Heart left ventricle (tissue), 16 donors: ENCODE measurements around the gene JAG1. TPM values are rescaled to one million over a fixed set of nuclear protein-coding genes. Genes with fewer than 3 reads are reported as not detected.

Experiments used
- ATAC-seq, 4 donors: fragments of 200-7000 bp; cut with Tn5 transposase; one replicate each; pipeline ENCODE4 v1.9.1; 2020 to 2022; ENCODE audit warnings: moderate library complexity in 4 of 4, mild to moderate bottlenecking in 3 of 4, moderate number of reproducible peaks in 1 of 4
- DNase-seq, 5 donors: peaks; one replicate each; pipeline ENCODE4 v3.0.0-alpha.2; 2020
- H3K27ac ChIP-seq, 12 donors: fragments of 200-600 bp; sonication (generic) in 4 of 12; one replicate each; pipeline versions ENCODE4 v1.5.0 to v1.8.0; 2016 to 2022; ENCODE audit warnings: mild to moderate bottlenecking in 2 of 12
- H3K27me3 ChIP-seq, 9 donors: fragments of 200-600 bp; sonication (generic) in 2 of 9; one replicate each; pipeline versions ENCODE4 v1.5.1 to v1.8.0; 2016 to 2022; ENCODE audit warnings: mild to moderate bottlenecking in 3 of 9
- H3K36me3 ChIP-seq, 9 donors: fragments of 200-600 bp; sonication (generic) in 2 of 9; one replicate each; pipeline versions ENCODE4 v1.5.0 to v1.8.0; 2018 to 2022; ENCODE audit warnings: mild to moderate bottlenecking in 2 of 9
- H3K4me1 ChIP-seq, 12 donors: fragments of 200-600 bp; sonication (generic) in 4 of 12; one replicate each; pipeline versions ENCODE4 v1.5.0 to v1.8.0; 2016 to 2022; ENCODE audit warnings: mild to moderate bottlenecking in 3 of 12
- H3K4me3 ChIP-seq, 12 donors: fragments of 200-600 bp; sonication (generic) in 4 of 12; one replicate each; pipeline versions ENCODE4 v1.5.0 to v1.8.0; 2017 to 2022; ENCODE audit warnings: mild to moderate bottlenecking in 9 of 12, moderate library complexity in 4 of 12
- H3K9me3 ChIP-seq, 12 donors: fragments of 200-600 bp; sonication (generic) in 4 of 12; one replicate each; pipeline versions ENCODE4 v1.5.0 to v1.8.0; 2016 to 2022; ENCODE audit warnings: mild to moderate bottlenecking in 1 of 12
- CTCF ChIP-seq, 12 donors: fragments of 200-600 bp; sonication (generic) in 4 of 12; IDR thresholded peaks; one replicate each; pipeline versions ENCODE4 v1.5.0 to v1.8.0; 2018 to 2022; ENCODE audit warnings: antibody characterized with exemption in 12 of 12, mild to moderate bottlenecking in 5 of 12
- POLR2A ChIP-seq, 2 donors: fragments of 450-650 bp; IDR thresholded peaks; one replicate each; pipeline ENCODE4 v1.6.1; 2017; ENCODE audit warnings: antibody characterized with exemption in 2 of 2, mild to moderate bottlenecking in 2 of 2, moderate library complexity in 2 of 2
- WGBS, 4 donors: extraction: QIAGEN DNeasy Blood & Tissue Kit in 2 of 4; methylation state at CpG; one replicate each; pipeline versions ENCODE4 v1.1.5 to v1.1.7; 2013 to 2018; 5-methylcytosine and 5-hydroxymethylcytosine counted together
- intact Hi-C, 10 donors: fragments of 100-400 bp; cut with DNase I; formaldehyde crosslinking; loops; one replicate each; pipeline versions ENCODE4 v1.11.1 to v1.14.2; 2022
- polyA plus RNA-seq, 2 donors: library from polyadenylated mRNA; stranded (reverse); fragments of 200-250 nt; gene quantifications; one replicate each; pipeline ENCODE4 v1.2.3, GENCODE V29; 2013
- total RNA-seq, 9 donors: library from RNA; depleted of rRNA in 2 of 9; stranded (reverse); fragments of >200 nt in 2 of 9; fragmentation: NEBNext Ultra II Directional in 3 of 9; extraction: Animal tissue kit (Norgen Biotek cat#: 25700) in 3 of 9; gene quantifications; one replicate each; pipeline versions ENCODE4 v1.1.0 to v1.2.4, GENCODE V29; 2016 to 2023
- donor health status: ischemic (EF 13 %, LVEDD 7.1; RV severe dilation, severe dysfunction).
- donor health status: healthy with polysubstance abuse.
- donor health status: DM: no; HTN: yes; CAD: no.
- donor health status: DM: no; HTN: no; CAD: no.
- donor health status: ischemic (EF 25% LVEDD 6.9; RV normal size, moderate dysfunction).
- donor health status: ischemic (EF 25% LVEDD 5.7; RV mildly dilated, moderate dysfunction).
- donor health status: healthy.
- donor health status: DM: yes; HTN: yes; CAD: no.
- donor health status: ischemic (EF 35%, LVEDD 5.7; RV mildly dilated, moderate dysfunction).
- donor health status: nonischemic (EF 11% LVEDD 7.7; RV severe dilation, severe dysfunction).
- donor health status: DM: yes; HTN: yes; CAD: no.
- donor health status: PGD.
- donor health status: ischemic (EF 29% LVEDD 5.4; RV normal size, mild dysfunction).
- donor health status: nonischemic (EF 23%, LVEDD 6.1; RV moderate dilation, normal function).

JAG1 gene
- total and polyA plus RNA-seq, 11 donors, result 12.5 to 42.6 (median 24.9) TPM

GRCh38 chr20:10715035-10715434 is 41.2 kb upstream of the JAG1 start:
- Histone ChIP-seq H3K4me1 (peaks cover 0 to 19% (median 11%) of the 10 kb centered on the region in 12 donors), H3K9me3 (no peaks in the 10 kb centered on the region), H3K27ac (no peak overlapping the region), H3K4me3 (no peak overlapping the region), H3K36me3 (no peaks in the 10 kb centered on the region), H3K27me3 (no peaks in the 10 kb centered on the region)
- WGBS, 4 donors, result 76 to 80% (median 78%) methylated on average over 2 of the region's 2 CpGs
- intact Hi-C loops, result loop anchor here in 1 of 10 donors (5.0 kb wide), 1 partner anchor 38 kb away; no protein-coding TSS in a partner anchor
- DNase-seq, result no peak
- ATAC-seq, result no peak
- TF ChIP-seq CTCF (IDR thresholded peaks at IDR 0.05), result no peak
- TF ChIP-seq POLR2A (IDR thresholded peaks at IDR 0.05), result no peak

GRCh38 chr20:10714236-10714975 is 40.6 kb upstream of the JAG1 start:
- Histone ChIP-seq H3K27ac (no peak overlapping the region), H3K4me1 (peaks cover 0 to 19% (median 10%) of the 10 kb centered on the region in 12 donors), H3K9me3 (no peaks in the 10 kb centered on the region), H3K4me3 (no peak overlapping the region), H3K27me3 (no peaks in the 10 kb centered on the region), H3K36me3 (no peaks in the 10 kb centered on the region)
- DNase-seq (no peak), ATAC-seq (no peak)
- TF ChIP-seq POLR2A (IDR thresholded peaks at IDR 0.05) (no peak), CTCF (IDR thresholded peaks at IDR 0.05) (no peak)
- intact Hi-C loops, result no loop called here

- no peak overlapping the region for H3K4me3 ChIP-seq
- TF ChIP-seq CTCF (IDR thresholded peaks at IDR 0.05) (no peak), POLR2A (IDR thresholded peaks at IDR 0.05) (no peak)
- no peak overlapping the region for H3K27ac ChIP-seq
- DNase-seq, result no peak
- H3K36me3 ChIP-seq, result no peaks in the 10 kb centered on the region
- no peaks in the 10 kb centered on the region for H3K27me3 ChIP-seq
- WGBS, 4 donors, result 54 to 78% (median 67%) methylated on average over 2 of the region's 2 CpGs
- no peaks in the 10 kb centered on the region for H3K9me3 ChIP-seq
- intact Hi-C loops, result no loop called here
- no peak for ATAC-seq
- peaks cover 0 to 19% (median 10%) of the 10 kb centered on the region in 12 donors for H3K4me1 ChIP-seq
Measured at GRCh38 chr20:10713161-10713560, 39.4 kb upstream of the JAG1 start.

- DNase-seq, result no peak
- H3K27ac ChIP-seq, result no peak overlapping the region
- no peak for ATAC-seq
- H3K9me3 ChIP-seq, result no peaks in the 10 kb centered on the region
- peaks cover 0 to 16% (median 8%) of the 10 kb centered on the region in 12 donors for H3K4me1 ChIP-seq
- WGBS, 4 donors, result 73 to 93% (median 87%) methylated on average over 5 of the region's 5 CpGs
- no peaks in the 10 kb centered on the region for H3K27me3 ChIP-seq
- no peak overlapping the region for H3K4me3 ChIP-seq
- H3K36me3 ChIP-seq, result no peaks in the 10 kb centered on the region
- intact Hi-C loops, result no loop called here
- TF ChIP-seq POLR2A (IDR thresholded peaks at IDR 0.05), result no peak
Measured at GRCh38 chr20:10711903-10712451, 38.2 kb upstream of the JAG1 start.
